Camera-type eye (tissue), 1 donor: ENCODE results near the gene AIF1L. TPM values are rescaled to one million over a fixed set of nuclear protein-coding genes. Genes with fewer than 3 reads are reported as not detected.

Source experiments
- total RNA-seq: library from RNA; depleted of rRNA; stranded (reverse); fragments of >200 nt; gene quantifications from one replicate; pipeline ENCODE4 v1.2.3, GENCODE V29; 2014

AIF1L gene
- 36.2 TPM for total RNA-seq

DNA sequence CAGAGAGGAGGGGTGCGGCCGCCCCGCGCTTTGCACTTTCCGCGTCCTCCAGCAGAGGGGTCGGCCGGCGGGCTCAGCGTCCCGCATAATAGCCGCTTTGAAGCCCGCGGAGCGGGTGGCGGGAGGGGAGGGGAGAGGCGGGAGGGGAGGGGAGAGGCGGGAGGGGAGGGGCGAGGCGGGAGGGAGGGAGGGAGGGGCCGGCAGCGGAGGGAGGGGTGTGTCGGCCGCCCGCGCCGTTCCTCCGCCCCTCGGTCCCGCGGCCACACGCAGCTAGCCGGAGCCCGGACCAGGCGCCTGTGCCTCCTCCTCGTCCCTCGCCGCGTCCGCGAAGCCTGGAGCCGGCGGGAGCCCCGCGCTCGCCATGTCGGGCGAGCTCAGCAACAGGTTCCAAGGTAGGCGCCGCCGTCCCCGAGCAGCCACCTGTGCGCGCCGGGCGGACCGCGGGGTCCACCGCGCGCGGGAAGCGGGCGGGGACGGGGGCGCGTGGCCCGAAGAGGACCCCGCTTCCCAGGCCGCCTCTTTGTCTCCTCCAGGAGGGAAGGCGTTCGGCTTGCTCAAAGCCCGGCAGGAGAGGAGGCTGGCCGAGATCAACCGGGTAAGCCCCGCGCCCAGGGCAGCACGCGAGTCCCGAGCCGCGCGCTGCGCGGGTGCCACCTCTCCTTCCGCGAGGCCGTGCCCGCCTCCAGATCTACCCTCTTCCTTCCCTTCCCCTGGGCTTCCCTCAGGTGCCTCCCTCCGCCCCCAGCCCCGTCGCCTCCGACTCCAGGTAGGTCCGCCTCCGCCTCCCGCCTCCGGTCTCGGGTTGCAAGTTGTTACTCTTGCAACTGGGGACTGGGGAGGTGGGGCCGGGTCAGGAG, at the start of gene AIF1L:
AIF1L (plus strand) TSS at position 263 of the 857 bp plus-strand sequence; CDS start at position 362, 99 bp downstream.

DNA sequence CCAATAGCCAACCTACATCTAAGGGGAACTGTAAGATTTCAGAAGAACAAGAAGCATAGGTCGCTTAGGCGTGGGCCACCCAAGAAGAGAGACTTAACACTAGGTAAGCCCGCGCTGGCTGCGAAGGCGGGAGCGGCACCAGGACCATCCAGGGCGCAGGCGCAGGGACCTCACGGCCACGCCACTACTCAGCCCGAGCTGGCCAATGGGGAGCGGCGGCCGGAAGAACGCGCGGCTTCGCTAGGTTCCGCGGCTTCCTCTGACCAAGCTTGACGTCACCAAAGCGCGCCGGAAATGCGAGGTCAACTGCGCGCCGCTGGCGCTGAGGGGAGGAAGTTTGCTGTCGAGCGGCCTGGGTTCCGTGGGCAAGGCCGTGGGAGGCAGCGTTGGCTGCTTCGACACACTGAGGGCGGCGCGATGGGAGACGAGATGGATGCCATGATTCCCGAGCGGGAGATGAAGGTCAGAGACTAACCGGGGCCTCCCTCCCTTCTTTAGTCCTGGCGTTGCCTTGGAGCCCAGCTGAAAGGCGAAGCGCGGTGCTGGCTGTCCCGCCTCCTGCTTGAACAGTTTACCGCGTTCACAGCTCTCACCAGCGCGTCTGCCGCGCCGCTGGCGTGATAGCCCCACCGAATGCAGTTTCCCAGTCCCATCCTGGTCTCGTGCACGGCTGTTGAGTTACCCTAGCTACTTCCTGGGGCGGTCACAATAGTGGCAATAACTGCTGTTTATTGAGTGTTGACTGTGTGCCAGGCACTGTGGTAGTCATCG, 29.1 kb downstream of the AIF1L start, which contains the start of gene NUP214:
NUP214 (plus strand) TSS at position 299 of the 771 bp plus-strand sequence; CDS start at position 418, 119 bp downstream.

Other genes with a start within 250 kb of the AIF1L start
- not detected for gene QRFP, start 199.7 kb upstream of the AIF1L start, total RNA-seq
- gene FIBCD1, start 157.3 kb upstream of the AIF1L start, total RNA-seq, result 10.2 TPM
- gene LAMC3, start 87.4 kb upstream of the AIF1L start, total RNA-seq, result 9.9 TPM
- 45.8 TPM for gene NUP214, start 29.1 kb downstream of the AIF1L start, total RNA-seq
- gene FAM78A, start 180.0 kb downstream of the AIF1L start, total RNA-seq, result 3.8 TPM
- gene PLPP7, start 193.2 kb downstream of the AIF1L start, total RNA-seq, result 15.3 TPM